ENCODE measurements around the gene BRD4.
"Not testable (repeated sequence)": the region's sequence is repeated elsewhere in the genome, so short reads cannot be mapped to it uniquely, and the experiment has no call there.

The BRD4 gene

GRCh38 chr19:15357906-15358305, 25.6 kb upstream of the BRD4 start:
- no peak overlapping the region for H3K4me3 ChIP-seq (ENCODE audit: low read depth, low read length)
- no peak for TF ChIP-seq CTCF (IDR thresholded peaks at IDR 0.05; ENCODE audit: low read depth, low read length)

- no peak for TF ChIP-seq CTCF (IDR thresholded peaks at IDR 0.05; ENCODE audit: low read depth, low read length)
- no peak overlapping the region for H3K4me3 ChIP-seq (ENCODE audit: low read depth, low read length)
Measured at GRCh38 chr19:15354566-15355296, 22.4 kb upstream of the BRD4 start.

GRCh38 chr19:15353908-15354307, 21.6 kb upstream of the BRD4 start:
- H3K4me3 ChIP-seq (ENCODE audit: low read depth, low read length), result no peak overlapping the region
- no peak for TF ChIP-seq CTCF (IDR thresholded peaks at IDR 0.05; ENCODE audit: low read depth, low read length)

- H3K4me3 ChIP-seq (ENCODE audit: low read depth, low read length), result not testable (repeated sequence)
Measured at GRCh38 chr19:15352535-15352934, 20.2 kb upstream of the BRD4 start.

GRCh38 chr19:15341328-15341727, 9.0 kb upstream of the BRD4 start:
- not testable (repeated sequence) for H3K4me3 ChIP-seq (ENCODE audit: low read depth, low read length)

GRCh38 chr19:15340086-15340485, 7.7 kb upstream of the BRD4 start:
- no peak overlapping the region for H3K4me3 ChIP-seq (ENCODE audit: low read depth, low read length)
- TF ChIP-seq CTCF (IDR thresholded peaks at IDR 0.05; ENCODE audit: low read depth, low read length), result no peak

- TF ChIP-seq CTCF (IDR thresholded peaks at IDR 0.05; ENCODE audit: low read depth, low read length), result no peak
- H3K4me3 ChIP-seq (ENCODE audit: low read depth, low read length), result no peak overlapping the region
Measured at GRCh38 chr19:15337202-15337601, 4.9 kb upstream of the BRD4 start.

- H3K4me3 ChIP-seq (ENCODE audit: low read depth, low read length), result not testable (repeated sequence)
Measured at GRCh38 chr19:15335992-15336391, 3.7 kb upstream of the BRD4 start.

All from WI38 (cell line).